Superior temporal gyrus (tissue), 1 donor: ENCODE measurements around the gene PLXNA4.

Source experiments
- DNase-seq: peaks from one replicate; pipeline ENCODE4 v3.0.0-alpha.2; 2016; ENCODE audit errors: extremely low spot score

The PLXNA4 gene

GRCh38 chr7:132317701-132318351 is 258.4 kb downstream of the PLXNA4 start:
- DNase-seq = no peak

GRCh38 chr7:132312531-132313055 is 263.7 kb downstream of the PLXNA4 start:
- DNase-seq = no peak

GRCh38 chr7:132311733-132312132 is 264.5 kb downstream of the PLXNA4 start:
- no peak for DNase-seq

- DNase-seq = no peak
Measured at GRCh38 chr7:132309102-132309805, 267.0 kb downstream of the PLXNA4 start.

- DNase-seq = no peak
Measured at GRCh38 chr7:132307465-132307864, 268.8 kb downstream of the PLXNA4 start.

GRCh38 chr7:132300599-132301277 is 275.5 kb downstream of the PLXNA4 start:
- no peak for DNase-seq

- peak; percentile 24 for DNase-seq
Measured at GRCh38 chr7:132298790-132299189, 277.5 kb downstream of the PLXNA4 start.

GRCh38 chr7:132296820-132297219 is 279.4 kb downstream of the PLXNA4 start:
- no peak for DNase-seq

- no peak for DNase-seq
Measured at GRCh38 chr7:132295175-132295574, 281.1 kb downstream of the PLXNA4 start.

GRCh38 chr7:132292803-132293202 is 283.5 kb downstream of the PLXNA4 start:
- no peak for DNase-seq

- no peak for DNase-seq
Measured at GRCh38 chr7:132291481-132291880, 284.8 kb downstream of the PLXNA4 start.

- DNase-seq = no peak
Measured at GRCh38 chr7:132290021-132290420, 286.2 kb downstream of the PLXNA4 start.

- no peak for DNase-seq
Measured at GRCh38 chr7:132286836-132287235, 289.4 kb downstream of the PLXNA4 start.

GRCh38 chr7:132280335-132280734 is 295.9 kb downstream of the PLXNA4 start:
- no peak for DNase-seq

GRCh38 chr7:132279718-132280117 is 296.6 kb downstream of the PLXNA4 start:
- no peak for DNase-seq

GRCh38 chr7:132276976-132277725 is 299.1 kb downstream of the PLXNA4 start:
- peak; percentile 40 for DNase-seq

GRCh38 chr7:132276234-132276630 is 300.0 kb downstream of the PLXNA4 start:
- no peak for DNase-seq

- DNase-seq = no peak
Measured at GRCh38 chr7:132275416-132276233, 300.6 kb downstream of the PLXNA4 start.

GRCh38 chr7:132272763-132273371 is 303.4 kb downstream of the PLXNA4 start:
- no peak for DNase-seq

GRCh38 chr7:132270517-132270916 is 305.8 kb downstream of the PLXNA4 start:
- DNase-seq = no peak

- DNase-seq = no peak
Measured at GRCh38 chr7:132269718-132270117, 306.6 kb downstream of the PLXNA4 start.
